ENCODE results near the gene SPARC. TPM values are rescaled to one million over a fixed set of nuclear protein-coding genes. Genes with fewer than 3 reads are reported as not detected.

Gene SPARC
- total RNA-seq, 1 experiment from 2014 or later = 320 TPM

DNA sequence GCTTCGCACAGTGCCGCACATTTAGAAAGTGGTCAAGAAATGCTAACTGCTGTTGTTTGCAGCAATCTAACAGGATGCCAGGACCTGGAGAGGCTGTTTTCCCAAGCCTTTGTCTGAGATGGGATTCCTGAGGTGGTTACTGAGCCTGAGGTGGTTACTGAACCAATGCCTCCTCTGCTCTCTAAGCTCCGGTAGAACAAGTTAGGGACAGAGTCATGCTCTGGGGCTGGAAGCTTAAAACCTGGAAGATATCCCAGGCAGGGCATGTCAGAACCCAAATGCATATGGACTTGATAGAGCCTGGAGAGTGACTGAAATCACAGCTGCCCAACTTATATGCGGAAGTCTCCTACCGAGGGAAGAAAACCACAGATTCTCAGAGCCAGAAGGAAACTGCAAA, 49.0 kb downstream of the SPARC start:
- no peak for TF ChIP-seq CTCF (conservative IDR thresholded peaks at IDR 0.05)
- Histone ChIP-seq H2BK15ac (ENCODE audit: low read depth, low read length) (no peak overlapping the region), H4K20me1 (ENCODE audit: control insufficient read depth, insufficient read depth, insufficient read length) (no peaks in the 10 kb centered on the region), H2BK120ac (ENCODE audit: low read depth, low read length, poor library complexity, severe bottlenecking) (no peak overlapping the region), H2AK5ac (ENCODE audit: insufficient read length, low read length) (no peak overlapping the region), H3T11ph (ENCODE audit: low read length) (no peak overlapping the region), H3K18ac (ENCODE audit: insufficient read length, low read depth, low read length) (no peak overlapping the region), H3K9ac (ENCODE audit: extremely low read depth, insufficient read length, low read length) (no peak overlapping the region), H2BK12ac (ENCODE audit: insufficient read length, low read depth, low read length) (no peak overlapping the region), H4K5ac (ENCODE audit: insufficient read length, low read depth, low read length) (no peak overlapping the region), H3K56ac (ENCODE audit: insufficient read length, low read depth, low read length) (no peak overlapping the region), H2AFZ (ENCODE audit: low read length) (no peak overlapping the region), H4K91ac (ENCODE audit: insufficient read length, low read depth, low read length) (no peak overlapping the region), H3K27ac (ENCODE audit: insufficient read length, low read depth, low read length) (no peak overlapping the region), H2BK20ac (ENCODE audit: low read depth, low read length, poor library complexity, severe bottlenecking) (no peak overlapping the region), H3K4me2 (ENCODE audit: insufficient read depth, insufficient read length, low read length) (no peak overlapping the region), H3K23me2 (ENCODE audit: insufficient read length, low read depth, low read length, poor library complexity, severe bottlenecking) (no peaks in the 10 kb centered on the region), H2BK5ac (ENCODE audit: insufficient read length, low read length) (no peak overlapping the region), H3K14ac (ENCODE audit: insufficient read depth, low read length) (no peak overlapping the region), H3K23ac (ENCODE audit: insufficient read length, low read depth, low read length) (no peak overlapping the region), H3K27me3 (ENCODE audit: insufficient read depth, low read length) (no peaks in the 10 kb centered on the region), H3K4ac (ENCODE audit: low read depth, low read length) (no peak overlapping the region), H4K8ac (replicated peaks; ENCODE audit: insufficient read length, low read depth, low read length) (no peak overlapping the region), H3K79me2 (ENCODE audit: insufficient read depth, low read length) (no peaks in the 10 kb centered on the region), H3K4me1 (ENCODE audit: insufficient read depth, low read length) (no peaks in the 10 kb centered on the region), H3K9me3 (ENCODE audit: control insufficient read depth, low read depth, low read length) (no peaks in the 10 kb centered on the region), H3K79me1 (ENCODE audit: insufficient read depth, low read depth, low read length, poor library complexity, severe bottlenecking) (no peaks in the 10 kb centered on the region)
- WGBS (ENCODE audit: extremely low coverage, insufficient read length, low lambda C conversion rate) = no CpG with 5 or more reads among the region's 5 CpGs
- Mint-ChIP-seq H3K9me3 (no peaks in the 10 kb centered on the region), H3K27ac (no peak overlapping the region), H3K4me1 (peaks cover 10 to 12% of the 10 kb centered on the region in 2 experiments), H3K36me3 (ENCODE audit: insufficient read depth in 1 of 3, low read depth in 3 of 3) (no peaks in the 10 kb centered on the region), H3K27me3 (ENCODE audit: low read depth) (peaks cover 46% of the 10 kb centered on the region), H3K4me3 (no peak overlapping the region)
- no peak for DNase-seq

Data from H9 (cell line).